HG02571 (cell line): Measurements from ENCODE around the gene PITPNC1.
A peak's percentile ranks its signal among the peaks of the same experiment; 100 is the strongest.
"Not testable (repeated sequence)": the region's sequence is repeated elsewhere in the genome, so short reads cannot be mapped to it uniquely, and the experiment has no call there.

Experiments
- ATAC-seq: cut with Tn5 transposase; IDR thresholded peaks from one replicate; pipeline ENCODE4 v1.9.1; 2021; ENCODE audit warnings: mild to moderate bottlenecking, moderate library complexity; ENCODE audit not compliant: unreplicated experiment

The PITPNC1 gene

DNA sequence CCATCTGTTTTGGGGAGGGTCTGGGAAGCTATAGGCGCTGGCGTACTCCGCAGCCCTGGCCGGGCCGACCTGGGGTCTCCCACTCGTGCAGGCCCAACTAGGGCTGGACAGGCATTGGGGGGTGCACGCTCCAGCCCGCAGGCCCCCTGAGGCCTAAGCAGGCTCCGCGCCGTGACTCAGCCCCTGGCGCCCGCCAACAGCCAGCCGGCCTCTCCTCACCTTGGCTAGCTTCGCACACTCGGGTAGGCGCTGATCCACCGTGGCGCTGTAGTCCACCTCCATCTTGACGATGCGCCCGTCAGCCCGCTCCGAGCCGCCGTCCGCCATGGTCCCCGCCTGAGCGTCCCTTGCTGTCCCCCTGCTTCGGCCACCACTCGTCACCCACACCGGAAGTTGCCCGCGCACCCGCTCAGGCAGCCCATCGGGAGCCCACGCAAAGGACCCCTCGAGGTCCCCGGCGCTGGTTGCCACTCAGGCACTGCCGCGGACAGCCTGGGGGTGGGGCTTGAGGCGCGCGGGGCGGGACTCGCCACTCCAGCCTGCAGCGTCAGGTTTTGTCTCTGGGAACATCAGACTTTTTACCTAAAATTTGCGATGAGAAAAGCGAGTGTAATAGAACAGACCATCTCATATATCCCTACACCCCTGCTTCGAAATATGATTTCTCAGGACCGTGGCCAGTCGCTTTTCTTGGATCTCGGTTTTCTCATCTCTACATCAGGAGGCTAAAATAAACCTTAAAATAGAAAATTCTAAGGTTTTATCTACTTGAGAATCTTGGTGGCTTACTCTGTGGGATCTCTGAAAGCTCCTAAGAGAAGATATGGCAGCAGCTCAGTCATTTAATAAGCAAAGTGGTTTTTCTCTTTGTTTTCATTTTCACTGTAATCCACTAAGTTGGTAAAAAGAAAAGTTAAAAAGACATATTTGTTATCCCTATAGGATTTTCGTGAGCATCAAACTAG is 10.6 kb upstream of the PITPNC1 start, which contains the start of gene PSMD12:
Gene PSMD12 (minus strand): TSS at position 385 of the 965 bp plus-strand sequence. CDS start 58 bp downstream, at position 327.
- ATAC-seq, result peak; percentile 78

DNA sequence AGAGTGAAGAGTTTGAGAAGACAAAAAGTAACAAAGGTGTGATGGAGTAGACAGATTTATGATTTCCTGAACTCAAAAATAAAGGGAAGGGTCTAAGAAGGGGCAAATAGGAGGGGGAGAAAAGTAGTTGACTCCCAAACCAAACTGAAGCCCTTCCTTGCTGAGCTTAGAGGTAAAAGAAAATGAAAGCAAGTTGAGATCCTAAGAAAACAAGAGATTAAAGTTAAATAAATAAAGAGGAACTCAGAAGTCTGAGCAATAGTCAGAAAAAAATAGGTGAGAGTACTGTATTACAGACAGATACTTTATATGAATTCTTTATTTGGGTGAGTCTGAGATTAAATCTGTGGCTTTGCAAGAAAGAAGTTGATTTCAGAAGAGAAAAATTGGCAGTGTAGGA is 7.4 kb upstream of the PITPNC1 start:
- ATAC-seq, result no peak

DNA sequence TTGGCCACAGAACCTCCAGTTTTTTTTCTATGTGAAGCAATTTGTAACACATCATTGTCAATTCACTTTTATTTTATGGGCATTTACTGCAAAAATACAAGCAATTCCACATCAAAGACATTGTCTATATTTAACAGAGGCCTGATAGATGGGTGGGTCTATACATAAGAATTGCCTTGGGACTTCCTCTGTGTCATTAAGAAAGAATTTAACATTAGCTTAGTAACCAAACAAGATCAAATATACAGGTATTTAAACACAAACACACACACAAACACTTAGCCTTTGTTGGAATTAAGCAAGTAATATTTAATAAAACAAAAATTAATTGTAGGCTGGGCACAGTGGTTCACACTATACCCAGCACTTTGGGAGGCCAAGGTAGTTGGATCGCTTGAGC is 4.3 kb upstream of the PITPNC1 start:
- no peak for ATAC-seq

DNA sequence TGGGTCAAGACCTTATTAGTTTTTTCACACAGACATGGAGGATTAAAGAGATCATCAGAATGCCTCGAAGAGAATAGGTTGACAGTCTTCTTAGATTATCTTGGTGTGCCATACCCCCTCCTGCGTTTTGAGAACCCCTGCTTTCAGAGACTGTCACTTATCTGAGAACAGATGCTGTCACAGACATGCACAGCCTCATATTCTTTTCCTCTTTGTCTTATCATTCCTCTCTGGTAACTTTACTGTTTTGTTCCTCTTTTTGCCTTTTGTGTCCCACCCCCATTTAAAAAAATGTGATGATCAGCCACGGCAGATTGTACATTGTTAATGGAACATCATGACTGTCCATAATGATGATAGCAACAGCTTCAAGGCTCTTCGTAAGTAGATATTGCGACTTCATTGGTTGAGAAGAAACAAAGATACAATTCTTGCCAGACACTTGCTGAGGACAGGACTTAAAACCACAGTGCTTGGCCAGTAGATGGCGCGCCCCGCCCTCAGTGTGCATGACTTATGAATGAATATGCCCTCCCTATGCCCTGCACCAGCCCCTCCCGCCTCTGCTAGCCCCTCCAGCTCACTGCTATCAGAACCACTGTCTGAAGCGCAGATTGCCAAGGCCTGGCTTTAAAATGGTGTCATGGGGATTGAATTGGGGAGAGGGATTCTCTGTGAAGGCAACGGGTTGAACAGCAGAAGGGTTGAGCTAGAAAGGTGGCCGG is 2.6 kb upstream of the PITPNC1 start:
- no peak for ATAC-seq

DNA sequence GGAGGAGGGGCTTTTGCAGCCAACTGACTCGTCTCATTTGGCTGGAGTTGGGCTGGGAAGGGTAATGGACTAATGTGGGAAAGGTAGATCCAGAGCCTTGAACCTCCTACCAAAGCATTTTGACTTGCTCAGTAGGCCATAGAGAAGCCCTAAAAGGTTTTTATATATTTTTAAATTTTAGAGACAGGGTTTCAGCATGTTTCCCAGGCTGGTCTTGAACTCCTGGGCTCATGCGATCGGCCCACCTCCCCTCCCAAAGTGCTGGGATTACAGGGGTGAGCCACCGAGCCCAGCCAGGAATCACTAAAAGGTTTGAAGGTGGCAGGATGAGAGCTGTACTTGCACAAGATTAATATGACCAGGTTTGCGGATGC is 2.0 kb upstream of the PITPNC1 start:
- ATAC-seq, result no peak

- no peak for ATAC-seq
Observed at GRCh38 chr17:67375716-67376115, 1.4 kb upstream of the PITPNC1 start.

GRCh38 chr17:67376415-67376736 is 705 bp upstream of the PITPNC1 start:
- ATAC-seq, result no peak

DNA sequence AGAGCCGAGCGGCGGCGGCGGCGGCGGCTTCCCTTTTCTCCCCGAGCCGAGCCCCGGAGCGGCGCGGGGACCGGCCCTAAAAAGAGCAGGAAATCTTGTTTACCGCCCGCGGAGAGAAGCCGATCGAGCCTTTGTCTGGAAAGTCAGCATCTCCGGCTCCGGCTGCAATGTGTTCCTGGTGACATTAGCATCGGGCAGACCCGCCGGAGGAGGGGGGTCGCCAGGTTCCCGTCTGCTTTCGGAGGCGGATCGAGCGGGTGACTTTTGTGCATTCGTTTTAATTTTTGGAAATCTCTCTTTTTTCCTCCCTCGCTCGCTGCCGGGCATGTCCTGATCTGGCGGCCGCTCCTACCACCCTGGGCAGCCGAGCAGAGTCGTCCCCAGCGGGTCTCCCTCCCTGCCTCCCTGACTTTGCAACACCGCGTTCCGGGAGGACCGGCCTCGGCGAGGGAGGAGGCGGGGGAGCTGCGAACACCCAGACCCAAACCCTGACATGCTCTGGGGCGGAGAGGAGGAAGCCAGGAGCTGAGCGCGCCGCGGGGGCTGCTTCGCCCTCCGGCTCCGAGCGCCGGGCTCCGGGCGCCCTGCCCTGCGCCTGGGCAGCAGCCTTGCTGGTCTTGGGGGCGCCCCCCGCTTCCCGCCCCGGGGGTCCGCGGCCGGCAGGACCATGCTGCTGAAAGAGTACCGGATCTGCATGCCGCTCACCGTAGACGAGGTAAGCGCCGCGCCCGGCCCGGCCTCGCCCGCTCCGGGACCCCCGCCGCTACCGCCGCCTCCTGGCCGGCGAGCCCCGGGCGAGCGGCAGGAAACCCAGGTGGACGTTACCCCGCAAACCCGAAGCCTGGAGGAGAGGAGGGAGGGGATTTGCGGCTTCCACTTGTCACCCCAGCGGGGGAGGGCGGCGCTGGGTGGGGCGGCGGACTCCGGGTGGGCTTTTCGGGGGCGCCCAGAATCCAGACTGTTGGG is 690 bp downstream of the PITPNC1 start:
- no peak for ATAC-seq

DNA sequence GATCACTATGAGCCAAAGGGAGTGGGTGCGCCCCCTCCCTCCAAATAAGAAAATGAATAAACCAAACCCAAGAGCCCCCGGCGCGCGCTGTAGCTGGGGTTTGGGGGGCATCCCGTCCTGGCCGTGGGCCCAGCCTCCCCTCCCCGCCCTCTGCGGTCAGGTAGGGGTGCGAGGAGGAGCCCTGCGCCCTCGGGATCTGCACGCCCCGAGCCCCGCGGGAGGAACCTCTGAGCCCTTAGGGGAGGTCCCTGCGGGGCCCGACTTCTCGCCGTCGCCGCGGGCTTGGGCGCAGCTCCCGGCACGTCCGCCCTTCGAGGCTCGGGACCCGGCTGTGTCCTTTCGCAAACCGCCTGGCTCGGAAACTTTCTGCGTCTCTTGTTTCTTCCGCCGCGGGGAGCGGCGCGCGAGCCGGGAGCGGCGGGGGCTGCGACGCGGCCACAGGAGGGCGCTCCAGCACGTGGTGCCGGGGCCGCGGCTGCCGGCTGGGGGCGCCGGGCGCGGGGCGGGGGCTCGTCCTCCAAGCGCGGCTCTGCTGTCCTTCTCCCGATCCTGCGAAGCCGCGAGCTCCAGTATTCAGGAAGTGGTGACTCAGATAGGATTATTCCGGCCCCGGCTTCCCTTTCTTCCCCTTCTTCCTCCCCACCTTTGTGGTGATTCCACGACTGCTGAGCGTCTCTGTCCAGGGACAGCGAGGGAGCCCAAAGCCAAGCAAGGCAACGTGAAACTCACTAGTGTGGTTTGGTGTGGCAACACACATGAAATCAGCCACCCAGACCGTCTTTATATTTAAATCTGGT is 1.6 kb downstream of the PITPNC1 start:
- peak; percentile 26 for ATAC-seq

DNA sequence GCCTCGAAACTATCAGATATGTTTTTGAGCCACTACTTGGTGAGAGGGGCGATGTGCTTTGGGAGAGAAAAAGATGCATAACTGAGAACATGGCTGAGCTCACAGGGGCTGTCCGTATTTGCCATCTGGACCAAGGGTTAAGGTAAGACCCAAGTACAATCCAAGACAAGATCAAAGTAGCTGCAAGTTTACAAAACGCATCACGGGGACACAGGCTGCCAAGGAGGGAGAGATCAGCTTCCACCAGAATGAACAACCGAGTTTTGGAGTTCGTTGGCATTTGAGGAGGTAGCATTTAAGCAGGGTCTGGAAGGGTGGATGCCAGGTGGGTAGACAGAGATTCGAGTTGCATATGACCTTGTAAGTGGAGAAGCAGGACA is 2.2 kb downstream of the PITPNC1 start:
- no peak for ATAC-seq

GRCh38 chr17:67381929-67382257 is 4.8 kb downstream of the PITPNC1 start:
- ATAC-seq, result no peak

GRCh38 chr17:67385122-67385988 is 8.3 kb downstream of the PITPNC1 start:
- ATAC-seq, result no peak

DNA sequence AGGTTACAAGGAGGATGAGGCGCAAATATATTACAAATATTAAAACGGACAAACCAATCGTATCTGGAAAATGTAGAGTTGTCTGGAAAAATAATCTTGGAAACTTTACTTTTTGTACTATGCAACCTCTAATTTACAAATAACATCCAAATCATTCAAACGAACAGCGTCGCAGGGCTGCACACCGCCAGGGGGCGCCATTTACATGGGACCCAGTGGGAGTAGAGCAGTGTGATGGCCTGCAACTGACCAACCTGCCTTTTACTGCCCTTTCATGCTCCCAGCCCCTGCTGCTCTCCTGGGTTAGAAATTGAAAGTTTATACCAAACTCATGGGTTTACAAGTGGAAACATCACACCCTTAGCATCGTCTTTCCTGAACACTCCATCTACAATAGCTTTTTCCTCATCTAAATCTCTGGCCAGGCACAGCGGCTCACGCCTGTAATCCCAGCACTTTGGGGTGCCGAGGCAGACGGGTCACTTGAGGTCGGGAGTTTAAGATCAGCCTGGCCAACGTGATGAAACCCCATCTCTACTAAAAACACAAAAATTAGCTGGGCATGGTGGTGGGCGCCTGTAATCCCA is 10.0 kb downstream of the PITPNC1 start:
- no peak for ATAC-seq

- ATAC-seq, result not testable (repeated sequence)
Observed at GRCh38 chr17:67388536-67388935, 11.5 kb downstream of the PITPNC1 start.

GRCh38 chr17:67388986-67389385 is 11.9 kb downstream of the PITPNC1 start:
- ATAC-seq, result no peak

GRCh38 chr17:67390006-67390645 is 13.0 kb downstream of the PITPNC1 start:
- no peak for ATAC-seq

GRCh38 chr17:67390646-67391361 is 13.7 kb downstream of the PITPNC1 start:
- ATAC-seq, result peak; percentile 80

GRCh38 chr17:67392111-67392510 is 15.0 kb downstream of the PITPNC1 start:
- no peak for ATAC-seq
